GM10847 (cell line): Measurements from ENCODE around the gene STK32C.

Experiments used
- POLR2A ChIP-seq: IDR thresholded peaks from 2 replicates; pipeline ENCODE4 v1.6.1; 2011; ENCODE audit not compliant: insufficient read length; ENCODE audit errors: extremely low read depth

STK32C gene

GRCh38 chr10:132328106-132328505 is 20.4 kb upstream of the STK32C start:
- TF ChIP-seq POLR2A: no peak

- no peak for TF ChIP-seq POLR2A
These were observed 19.2 kb upstream of the STK32C start for GRCh38 chr10:132326925-132327324.

GRCh38 chr10:132326344-132326889 is 18.7 kb upstream of the STK32C start:
- TF ChIP-seq POLR2A: no peak

- no peak for TF ChIP-seq POLR2A
These were observed 16.4 kb upstream of the STK32C start for GRCh38 chr10:132324186-132324585.

- no peak for TF ChIP-seq POLR2A
These were observed 14.9 kb upstream of the STK32C start for GRCh38 chr10:132322586-132323048.

GRCh38 chr10:132321726-132322125 is 14.0 kb upstream of the STK32C start:
- no peak for TF ChIP-seq POLR2A

GRCh38 chr10:132320654-132321469 is 13.1 kb upstream of the STK32C start:
- no peak for TF ChIP-seq POLR2A

- TF ChIP-seq POLR2A: no peak
These were observed 12.3 kb upstream of the STK32C start for GRCh38 chr10:132319853-132320653.

- TF ChIP-seq POLR2A: no peak
These were observed 8.4 kb upstream of the STK32C start for GRCh38 chr10:132316133-132316532.

GRCh38 chr10:132314336-132314735 is 6.6 kb upstream of the STK32C start:
- no peak for TF ChIP-seq POLR2A

- TF ChIP-seq POLR2A: no peak
These were observed 6.1 kb upstream of the STK32C start for GRCh38 chr10:132313865-132314264.

GRCh38 chr10:132313305-132313704 is 5.6 kb upstream of the STK32C start:
- no peak for TF ChIP-seq POLR2A

- TF ChIP-seq POLR2A: no peak
These were observed 3.7 kb upstream of the STK32C start for GRCh38 chr10:132311338-132311939.

GRCh38 chr10:132310701-132311337 is 3.1 kb upstream of the STK32C start:
- no peak for TF ChIP-seq POLR2A

- no peak for TF ChIP-seq POLR2A
These were observed 2.3 kb upstream of the STK32C start for GRCh38 chr10:132309879-132310591.

GRCh38 chr10:132309471-132309865 is 1.7 kb upstream of the STK32C start:
- no peak for TF ChIP-seq POLR2A
